ENCODE results near the gene CPLANE1.
"Not testable (repeated sequence)": the region's sequence is repeated elsewhere in the genome, so short reads cannot be mapped to it uniquely, and the experiment has no call there.

DNA sequence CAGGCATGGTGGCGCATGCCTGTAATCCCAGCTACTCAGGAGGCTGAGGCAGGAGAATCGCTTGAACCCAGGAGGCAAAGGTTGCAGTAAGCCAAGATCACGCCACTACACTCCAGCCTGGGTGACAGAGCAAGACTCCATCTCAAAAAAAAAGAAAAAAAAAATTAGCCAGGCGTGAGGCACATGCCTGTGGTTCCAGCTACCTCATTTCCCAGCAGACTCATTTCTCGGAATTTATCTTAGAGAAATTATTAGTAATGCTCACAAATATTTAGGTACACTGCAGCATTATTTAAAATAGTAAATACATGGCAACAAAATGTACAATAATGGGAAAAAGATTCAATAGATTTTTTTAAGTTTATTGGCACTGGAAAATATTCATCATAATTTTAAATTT is 29.8 kb downstream of the CPLANE1 start:
- not testable (repeated sequence) for TF ChIP-seq POLR2A (IDR thresholded peaks at IDR 0.05; ENCODE audit: extremely low read depth, insufficient read length); CTCF (IDR thresholded peaks at IDR 0.05; ENCODE audit: low read depth, low read length); MYC (IDR thresholded peaks at IDR 0.05; ENCODE audit: low read depth, low read length)
- TF ChIP-seq, protein P1, sequence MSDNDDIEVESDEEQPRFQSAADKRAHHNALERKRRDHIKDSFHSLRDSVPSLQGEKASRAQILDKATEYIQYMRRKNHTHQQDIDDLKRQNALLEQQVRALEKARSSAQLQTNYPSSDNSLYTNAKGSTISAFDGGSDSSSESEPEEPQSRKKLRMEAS (IDR thresholded peaks at IDR 0.05; ENCODE audit: low read depth, low read length) = not testable (repeated sequence)
